H1 (cell line): ENCODE data around the gene CPLX1. TPM values are rescaled to one million over a fixed set of nuclear protein-coding genes. Genes with fewer than 3 reads are reported as not detected.

Experiments
- CTCF ChIA-PET: fragments of 300-600 bp; sonication (Branson Sonifier 250); formaldehyde crosslinking; loops from one replicate; lab custom pipeline; 2021; ENCODE audit not compliant: partially characterized antibody; lab: Charles Lee
- POLR2A ChIA-PET: fragments of 300-600 bp; sonication (Branson Sonifier 250); formaldehyde crosslinking; loops from one replicate; lab custom pipeline; 2021; ENCODE audit warnings: inconsistent platforms; ENCODE audit not compliant: partially characterized antibody; lab: Charles Lee
- DNase-seq, 2 experiments: peaks; one replicate each; pipeline versions ENCODE4 v3.0.0 to v3.0.0-alpha.2; 2010 to 2022; ENCODE audit warnings: low spot score in 2 of 2, low read depth in 1 of 2, mixed read lengths in 1 of 2
- FAIRE-seq: peaks from 2 replicates; lab custom pipeline; 2011; peaks lifted over from hg19 to GRCh38; lab: Jason Lieb, UNC
- H2AFZ ChIP-seq: 2 replicates; pipeline ENCODE4 v1.8.1; 2012; ENCODE audit warnings: low read length, inconsistent platforms
- H2AK5ac ChIP-seq: 2 replicates; pipeline ENCODE4 v1.6.1; 2013; ENCODE audit warnings: low read depth, low read length
- H2BK120ac ChIP-seq: replicated peaks from 2 replicates; pipeline ENCODE3; 2013; ENCODE audit warnings: low read depth, low read length, inconsistent platforms
- H2BK12ac ChIP-seq: 2 replicates; pipeline ENCODE4 v1.6.1; 2013; ENCODE audit warnings: low read depth, low read length
- H2BK15ac ChIP-seq: 2 replicates; pipeline ENCODE4 v1.6.1; 2013; ENCODE audit warnings: low read length
- H2BK20ac ChIP-seq: 2 replicates; pipeline ENCODE4 v1.6.1; 2013; ENCODE audit warnings: low read length
- H2BK5ac ChIP-seq: 2 replicates; pipeline ENCODE4 v1.6.1; 2013; ENCODE audit warnings: low read depth, low read length
- H3K14ac ChIP-seq: 2 replicates; pipeline ENCODE4 v1.6.1; 2013; ENCODE audit warnings: inconsistent platforms; ENCODE audit not compliant: insufficient read length
- H3K18ac ChIP-seq: 2 replicates; pipeline ENCODE4 v1.6.1; 2013; ENCODE audit warnings: low read length; ENCODE audit errors: extremely low read depth
- H3K23ac ChIP-seq: 2 replicates; pipeline ENCODE4 v1.6.1; 2013; ENCODE audit warnings: inconsistent platforms; ENCODE audit not compliant: insufficient read length
- H3K23me2 ChIP-seq: 2 replicates; pipeline ENCODE4 v1.6.1; 2013; ENCODE audit warnings: low read depth, low read length
- H3K27ac ChIP-seq: 2 replicates; pipeline ENCODE4 v1.6.1; 2011; ENCODE audit warnings: low read depth, low read length, inconsistent platforms
- H3K27me3 ChIP-seq, 4 experiments: replicated peaks in 1 of 4; 1 replicate in 1 of 4; 2 replicates in 3 of 4; pipeline versions ENCODE4 v1.6.1 to v1.8.1; 2011 to 2013; ENCODE audit warnings: low read length in 3 of 4, mild to moderate bottlenecking in 3 of 4, inconsistent platforms in 2 of 4, mixed read lengths in 2 of 4, moderate library complexity in 1 of 4; ENCODE audit not compliant: control insufficient read depth in 3 of 4, insufficient read depth in 3 of 4; ENCODE audit errors: extremely low read depth in 1 of 4
- H3K36me3 ChIP-seq, 4 experiments: 2 replicates each; pipeline versions ENCODE4 v1.6.1 to v1.8.1; 2011 to 2013; ENCODE audit warnings: mild to moderate bottlenecking in 4 of 4, low read length in 3 of 4, moderate library complexity in 2 of 4, control low read depth in 1 of 4, inconsistent platforms in 1 of 4; ENCODE audit not compliant: insufficient read depth in 4 of 4, control insufficient read depth in 2 of 4
- H3K4ac ChIP-seq: replicated peaks from 2 replicates; pipeline ENCODE3; 2013; ENCODE audit warnings: low read length, low read depth, mixed read lengths, inconsistent platforms; ENCODE audit not compliant: insufficient read length
- H3K4me1 ChIP-seq, 4 experiments: replicated peaks in 1 of 4; 1 replicate in 1 of 4; 2 replicates in 3 of 4; pipeline versions ENCODE4 v1.6.1 to v1.8.1; 2011 to 2013; ENCODE audit warnings: low read length in 3 of 4, inconsistent platforms in 2 of 4, mixed read lengths in 1 of 4; ENCODE audit not compliant: insufficient read depth in 4 of 4, control insufficient read depth in 3 of 4
- H3K4me2 ChIP-seq, 2 experiments: 2 replicates each; pipeline versions ENCODE4 v1.6.1 to v1.8.1; 2011 to 2013; ENCODE audit warnings: low read depth in 2 of 2, low read length in 2 of 2, control low read depth in 1 of 2, inconsistent platforms in 1 of 2, mild to moderate bottlenecking in 1 of 2; ENCODE audit not compliant: insufficient read depth in 1 of 2
- H3K4me3 ChIP-seq, 4 experiments: fragments of 200-600, 300-600 bp in 1 of 4; sonication (generic), shearing (Covaris generic), sonication (Bioruptor Twin) in 1 of 4; 2 replicates each; pipeline versions ENCODE4 v1.5.1 to v1.8.1; 2011 to 2016; ENCODE audit warnings: low read length in 4 of 4, low read depth in 3 of 4, control low read depth in 2 of 4, inconsistent platforms in 2 of 4, mild to moderate bottlenecking in 2 of 4, mixed read lengths in 1 of 4, moderate library complexity in 1 of 4; ENCODE audit not compliant: insufficient read depth in 2 of 4; ENCODE audit errors: extremely low read depth in 1 of 4
- H3K56ac ChIP-seq: replicated peaks from 2 replicates; pipeline ENCODE3; 2013; ENCODE audit warnings: low read depth, mild to moderate bottlenecking, mixed read lengths, low read length, inconsistent platforms; ENCODE audit not compliant: insufficient read length
- H3K79me1 ChIP-seq: 2 replicates; pipeline ENCODE4 v1.6.1; 2013; ENCODE audit warnings: low read depth, low read length, control low read depth
- H3K79me2 ChIP-seq, 2 experiments: 2 replicates each; pipeline versions ENCODE4 v1.6.1 to v1.8.1; 2012 to 2013; ENCODE audit warnings: low read length in 2 of 2, mild to moderate bottlenecking in 2 of 2, inconsistent platforms in 1 of 2; ENCODE audit not compliant: insufficient read depth in 2 of 2, control insufficient read depth in 1 of 2
- H3K9ac ChIP-seq, 4 experiments: replicated peaks in 1 of 4; 1 replicate in 1 of 4; 2 replicates in 3 of 4; pipeline versions ENCODE4 v1.6.1 to v1.8.1; 2011 to 2013; ENCODE audit warnings: low read depth in 3 of 4, low read length in 3 of 4, control low read depth in 2 of 4, mild to moderate bottlenecking in 2 of 4, moderate library complexity in 2 of 4, inconsistent platforms in 1 of 4; ENCODE audit errors: extremely low read depth in 1 of 4
- H3K9me3 ChIP-seq, 2 experiments: 2 replicates each; pipeline versions ENCODE4 v1.6.1 to v1.8.1; 2012 to 2013; ENCODE audit warnings: mild to moderate bottlenecking in 2 of 2, moderate library complexity in 2 of 2, control low read depth in 1 of 2, inconsistent platforms in 1 of 2, low read depth in 1 of 2, low read length in 1 of 2, mixed read lengths in 1 of 2; ENCODE audit not compliant: insufficient read depth in 2 of 2
- H4K20me1 ChIP-seq, 2 experiments: replicated peaks in 1 of 2; 2 replicates each; pipeline versions ENCODE3 to v1.8.1; 2011 to 2013; ENCODE audit warnings: inconsistent platforms in 2 of 2, low read length in 2 of 2, mild to moderate bottlenecking in 1 of 2; ENCODE audit not compliant: insufficient read depth in 2 of 2, control insufficient read depth in 1 of 2
- H4K5ac ChIP-seq: 2 replicates; pipeline ENCODE4 v1.6.1; 2013; ENCODE audit warnings: low read length, low read depth, mixed read lengths, inconsistent platforms; ENCODE audit not compliant: insufficient read length
- H4K8ac ChIP-seq: 2 replicates; pipeline ENCODE4 v1.8.0; 2013; ENCODE audit warnings: mild to moderate bottlenecking, moderate library complexity, low read length, inconsistent platforms; ENCODE audit not compliant: insufficient read depth; ENCODE audit errors: extremely low read depth
- H4K91ac ChIP-seq: replicated peaks from 2 replicates; pipeline ENCODE3; 2013; ENCODE audit warnings: low read length, mixed read lengths, inconsistent platforms; ENCODE audit not compliant: insufficient read length
- CREB1 ChIP-seq: IDR thresholded peaks from 2 replicates; pipeline ENCODE4 v1.6.1; 2012; ENCODE audit warnings: inconsistent platforms
- SP1 ChIP-seq: IDR thresholded peaks from 2 replicates; pipeline ENCODE4 v1.6.1; 2011; ENCODE audit warnings: low read depth, low read length
- WGBS, 2 experiments: shearing (Covaris generic) in 1 of 2; methylation state at CpG; one replicate each; pipeline versions ENCODE4 v1.1.6 to v1.1.7; 2013 to 2015; ENCODE audit warnings: low lambda C conversion rate in 2 of 2, mixed read lengths in 2 of 2, inconsistent platforms in 1 of 2, low coverage in 1 of 2, missing lambda C conversion rate in 1 of 2; ENCODE audit not compliant: insufficient replicate concordance in 2 of 2, insufficient coverage in 1 of 2, insufficient read length in 1 of 2; ENCODE audit errors: extremely low coverage in 1 of 2, missing lambda C conversion rate in 1 of 2; 5-methylcytosine and 5-hydroxymethylcytosine counted together
- long read RNA-seq, 2 experiments: library from RNA in 1 of 2; library from capped mRNA in 1 of 2; stranded (forward); transcript quantifications; one replicate each; pipeline ENCODE4 v2.0.0, GENCODE V29; 2021; ENCODE audit warnings: inconsistent platforms in 1 of 2
- polyA minus RNA-seq, 3 experiments: library from RNA; depleted of rRNA, polyadenylated mRNA; stranded (reverse); fragments of >200 nt; gene quantifications; 1 replicate in 2 of 3; 2 replicates in 1 of 3; pipeline ENCODE4 v1.2.3, GENCODE V29; 2011
- polyA plus RNA-seq, 7 experiments: library from polyadenylated mRNA; depleted of rRNA in 3 of 7; stranded (reverse) in 5 of 7; unstranded in 2 of 7; fragments of >200 nt in 5 of 7; fragments of 200-250 nt in 2 of 7; gene quantifications; 1 replicate in 5 of 7; 2 replicates in 1 of 7; 4 replicates in 1 of 7; pipeline versions ENCODE4 v1.2.1 to v1.2.3, GENCODE V29; 2011 to 2013; ENCODE audit warnings: missing spikeins in 2 of 7, mixed read lengths in 2 of 7
- total RNA-seq: library from RNA; stranded (reverse); fragmentation: NEBNext Ultra II Directional; extraction: Animal tissue kit (Norgen Biotek cat#: 25700); gene quantifications from 2 replicates; pipeline ENCODE4 v1.2.1, GENCODE V29; 2021

CPLX1 gene
- total RNA-seq (0.56 and 0.67 TPM in 2 replicates), polyA plus RNA-seq (2011; rRNA removed) (0.32 and 1.3 TPM in 2 replicates), polyA minus RNA-seq (2011; rRNA and poly(A)+ RNA removed) (0.07 TPM in 1 of 2 replicates, not detected in the other)
- 0.35 TPM for polyA plus RNA-seq (2011; cell fraction: cytosol; rRNA removed)
- polyA plus RNA-seq (2011; cell fraction: nucleus; rRNA removed): 3.7 TPM
- polyA plus RNA-seq (2012, experiment 1 of 2): 0.76 to 1.5 TPM (median 1.1 TPM) in 4 replicates
- 0.46 TPM for polyA plus RNA-seq (2012, experiment 2 of 2)
- polyA plus RNA-seq (2013, experiment 1 of 2): 0.63 TPM
- 0.74 TPM for polyA plus RNA-seq (2013, experiment 2 of 2)
- polyA minus RNA-seq (2011; cell fraction: cytosol; rRNA and poly(A)+ RNA removed): not detected
- polyA minus RNA-seq (2011; cell fraction: nucleus; rRNA and poly(A)+ RNA removed): not detected
- long read RNA-seq, experiment 1, partial matches to known transcripts: 1 of 2 reads
- long read RNA-seq, experiment 1, other reads (novel, unspliced or antisense): 1 of 2 reads
- long read RNA-seq, experiment 2: 0 reads

GRCh38 chr4:825971-826330 lies at the start of gene CPLX1:
Gene CPLX1 (minus strand): TSS chr4:826129. CDS start chr4:824522, 1,607 bp downstream.
- Histone ChIP-seq H4K20me1 (peaks cover 1 to 17% of the 10 kb centered on the region in 2 experiments), H3K4me3 (peak within 1 kb of the TSS; percentile 17 to 60 (median 25); a peak in 7 of 8 replicates), H3K9me3 (no peaks in the 10 kb centered on the region), H2AK5ac (no peak within 1 kb of the TSS), H3K36me3 (no peaks in the 10 kb centered on the region), H3K18ac (no peak within 1 kb of the TSS), H2AFZ (no peak within 1 kb of the TSS), H3K4ac (no peak within 1 kb of the TSS), H3K27ac (no peak within 1 kb of the TSS), H3K79me2 (no peaks in the 10 kb centered on the region), H2BK120ac (no peak within 1 kb of the TSS), H3K79me1 (no peaks in the 10 kb centered on the region), H3K14ac (no peak within 1 kb of the TSS), H4K5ac (no peak within 1 kb of the TSS), H4K91ac (no peak within 1 kb of the TSS)
- POLR2A ChIA-PET: no interaction called here
- peak in 1 of 2 experiments; percentile 62 for DNase-seq
- FAIRE-seq: no peak
- TF ChIP-seq CREB1 (peak; percentile 59; the same call in 1 of the 2 replicates), SP1 (no peak)
- TF ChIP-seq, all 59 proteins: peak for 1
- peak within 1 kb of the TSS; percentile 53 to 91 for H3K4me2 ChIP-seq
- H4K8ac ChIP-seq: no peak within 1 kb of the TSS; the same call in 1 of the 2 replicates
- peaks cover 39 to 66% (median 61%) of the 10 kb centered on the region in 4 experiments for H3K27me3 ChIP-seq
- no peak within 1 kb of the TSS for H3K23ac ChIP-seq
- WGBS, 2 experiments: no CpG with 5 or more reads among the region's 61 CpGs
- H2BK12ac ChIP-seq: no peak within 1 kb of the TSS
- H2BK15ac ChIP-seq: no peak within 1 kb of the TSS
- H3K56ac ChIP-seq: no peak within 1 kb of the TSS
- H2BK5ac ChIP-seq: no peak within 1 kb of the TSS
- H3K9ac ChIP-seq: no peak within 1 kb of the TSS
- peaks cover 0 to 4% (median 2%) of the 10 kb centered on the region in 4 experiments; a peak in 3 of 7 replicates for H3K4me1 ChIP-seq
- no peak within 1 kb of the TSS for H2BK20ac ChIP-seq
- CTCF ChIA-PET: no interaction called here
- peaks cover 5% of the 10 kb centered on the region; the same call in 1 of the 2 replicates for H3K23me2 ChIP-seq
